Loucy (cell line): ENCODE results near the gene MAN1A2.

ENCODE experiments used
- H2AFZ ChIP-seq: fragments of 200-600 bp; sonication (generic); 2 replicates; pipeline ENCODE4 v1.6.0; 2016; ENCODE audit warnings: antibody characterized with exemption, mild to moderate bottlenecking, low read length, moderate library complexity
- H3F3A ChIP-seq: fragments of 200-600 bp; 2 replicates; pipeline ENCODE4 v1.6.0; 2016; ENCODE audit warnings: antibody characterized with exemption, low read depth, mild to moderate bottlenecking
- H3K27me3 ChIP-seq: fragments of 200-600 bp; sonication (generic); 2 replicates; pipeline ENCODE4 v1.6.1; 2014; ENCODE audit warnings: low read length, mild to moderate bottlenecking; ENCODE audit not compliant: insufficient read depth, poor library complexity, severe bottlenecking
- H3K36me3 ChIP-seq: fragments of 200-600 bp; sonication (generic); 2 replicates; pipeline ENCODE4 v1.6.1; 2016; ENCODE audit warnings: low read length; ENCODE audit not compliant: insufficient read depth
- H3K4me1 ChIP-seq: fragments of 200-600 bp; sonication (generic); 2 replicates; pipeline ENCODE4 v1.5.1; 2014; ENCODE audit warnings: low read length, mild to moderate bottlenecking; ENCODE audit not compliant: insufficient read depth, poor library complexity, severe bottlenecking
- H3K4me2 ChIP-seq: fragments of 200-600 bp; sonication (generic); 2 replicates; pipeline ENCODE4 v1.6.0; 2014; ENCODE audit warnings: antibody characterized with exemption, low read length, low read depth, mild to moderate bottlenecking; ENCODE audit not compliant: poor library complexity, severe bottlenecking
- H3K4me3 ChIP-seq: fragments of 200-600 bp; sonication (generic); 2 replicates; pipeline ENCODE4 v1.5.1; 2014; ENCODE audit warnings: low read length, mild to moderate bottlenecking, mixed read lengths; ENCODE audit not compliant: poor library complexity, severe bottlenecking
- H3K79me2 ChIP-seq: fragments of 200-600 bp; sonication (generic); 2 replicates; pipeline ENCODE4 v1.6.1; 2014; ENCODE audit warnings: low read length; ENCODE audit not compliant: insufficient read depth
- H3K9ac ChIP-seq: fragments of 200-600 bp; sonication (generic); 2 replicates; pipeline ENCODE4 v1.6.0; 2014; ENCODE audit warnings: mild to moderate bottlenecking, low read depth, low read length, moderate library complexity; ENCODE audit not compliant: poor library complexity, severe bottlenecking
- H3K9me2 ChIP-seq: fragments of 200-600 bp; sonication (generic); replicated peaks from 2 replicates; pipeline ENCODE4 v1.6.1; 2016; ENCODE audit warnings: low read depth, low read length, mixed read lengths
- H3K9me3 ChIP-seq: fragments of 200-600 bp; sonication (generic); 2 replicates; pipeline ENCODE4 v1.6.1; 2014; ENCODE audit warnings: mild to moderate bottlenecking, antibody characterized with exemption, low read length, low read depth; ENCODE audit not compliant: insufficient read depth
- H4K20me1 ChIP-seq: fragments of 200-600 bp; sonication (generic); 2 replicates; pipeline ENCODE4 v1.6.0; 2014; ENCODE audit warnings: antibody characterized with exemption, low read length, mild to moderate bottlenecking; ENCODE audit not compliant: insufficient read depth, poor library complexity, severe bottlenecking
- EZH2phosphoT487 ChIP-seq: fragments of 200-600 bp; IDR thresholded peaks from 2 replicates; pipeline ENCODE4 v1.6.1; 2018; ENCODE audit warnings: antibody characterized with exemption, mild to moderate bottlenecking, moderate library complexity, borderline replicate concordance
- TF ChIP-seq, protein P1 (sequence below): fragments of 200-600 bp; sonication (generic); conservative IDR thresholded peaks from 2 replicates; pipeline ENCODE4 v1.5.1; 2014; ENCODE audit warnings: mild to moderate bottlenecking, antibody characterized with exemption, low read length

The MAN1A2 gene

DNA sequence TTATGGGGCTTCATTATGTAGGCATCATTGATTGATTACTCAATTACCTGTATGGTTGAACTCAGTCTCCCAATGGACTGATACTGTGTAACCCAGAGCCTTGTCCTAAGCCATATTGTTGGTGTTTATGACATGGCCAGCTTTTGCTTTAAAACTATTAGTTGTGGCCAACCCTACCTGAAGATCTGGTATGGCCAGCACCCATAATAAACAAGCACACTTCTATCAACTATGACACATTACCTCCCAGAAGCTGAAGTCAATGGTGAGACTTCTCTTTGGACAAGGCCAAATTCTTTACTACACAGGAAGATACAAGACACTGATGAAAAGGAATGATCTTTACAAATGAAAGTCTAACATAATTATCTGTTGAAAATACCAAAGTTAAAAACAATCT lies 28.8 kb downstream of the MAN1A2 start:
- H3K9ac ChIP-seq = no peak overlapping the region
- H3F3A ChIP-seq = no peaks in the 10 kb centered on the region
- H3K27me3 ChIP-seq = no peaks in the 10 kb centered on the region
- H3K4me2 ChIP-seq = no peak overlapping the region
- H4K20me1 ChIP-seq = no peaks in the 10 kb centered on the region
- no peak for TF ChIP-seq EZH2phosphoT487
- TF ChIP-seq, protein P1, sequence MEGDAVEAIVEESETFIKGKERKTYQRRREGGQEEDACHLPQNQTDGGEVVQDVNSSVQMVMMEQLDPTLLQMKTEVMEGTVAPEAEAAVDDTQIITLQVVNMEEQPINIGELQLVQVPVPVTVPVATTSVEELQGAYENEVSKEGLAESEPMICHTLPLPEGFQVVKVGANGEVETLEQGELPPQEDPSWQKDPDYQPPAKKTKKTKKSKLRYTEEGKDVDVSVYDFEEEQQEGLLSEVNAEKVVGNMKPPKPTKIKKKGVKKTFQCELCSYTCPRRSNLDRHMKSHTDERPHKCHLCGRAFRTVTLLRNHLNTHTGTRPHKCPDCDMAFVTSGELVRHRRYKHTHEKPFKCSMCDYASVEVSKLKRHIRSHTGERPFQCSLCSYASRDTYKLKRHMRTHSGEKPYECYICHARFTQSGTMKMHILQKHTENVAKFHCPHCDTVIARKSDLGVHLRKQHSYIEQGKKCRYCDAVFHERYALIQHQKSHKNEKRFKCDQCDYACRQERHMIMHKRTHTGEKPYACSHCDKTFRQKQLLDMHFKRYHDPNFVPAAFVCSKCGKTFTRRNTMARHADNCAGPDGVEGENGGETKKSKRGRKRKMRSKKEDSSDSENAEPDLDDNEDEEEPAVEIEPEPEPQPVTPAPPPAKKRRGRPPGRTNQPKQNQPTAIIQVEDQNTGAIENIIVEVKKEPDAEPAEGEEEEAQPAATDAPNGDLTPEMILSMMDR = no peak
- no peak overlapping the region for H3K4me3 ChIP-seq
- no peaks in the 10 kb centered on the region for H3K9me3 ChIP-seq
- H3K79me2 ChIP-seq = peaks cover 93% of the 10 kb centered on the region
- H3K4me1 ChIP-seq = peaks cover 25% of the 10 kb centered on the region
- H2AFZ ChIP-seq = no peak overlapping the region
- no peaks in the 10 kb centered on the region for H3K36me3 ChIP-seq
- no peaks in the 10 kb centered on the region for H3K9me2 ChIP-seq

DNA sequence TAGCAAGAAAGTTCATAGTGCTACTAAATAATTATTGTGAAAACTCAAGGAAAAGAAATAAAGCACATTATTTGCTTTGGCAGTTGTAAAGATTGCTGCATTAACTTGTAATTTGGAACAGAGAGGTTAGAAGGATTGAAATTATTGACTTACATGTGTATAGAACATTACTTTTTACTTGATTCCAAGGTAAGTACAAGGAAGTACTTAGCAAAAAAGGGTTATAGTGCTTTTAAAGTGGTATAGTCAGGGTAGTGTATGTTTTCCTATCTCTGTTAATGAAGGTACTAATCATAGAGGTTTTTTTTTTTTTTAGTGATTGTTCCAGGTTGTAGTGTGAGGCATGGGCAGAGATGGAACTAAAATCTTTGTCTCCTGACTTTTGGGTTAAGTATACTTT lies 29.4 kb downstream of the MAN1A2 start:
- Histone ChIP-seq H3K9ac (no peak overlapping the region), H3K9me3 (no peaks in the 10 kb centered on the region), H3K4me1 (peaks cover 25% of the 10 kb centered on the region), H3K79me2 (peaks cover 91% of the 10 kb centered on the region), H3K4me3 (no peak overlapping the region), H2AFZ (no peak overlapping the region), H3K9me2 (no peaks in the 10 kb centered on the region), H3K36me3 (no peaks in the 10 kb centered on the region), H3F3A (no peaks in the 10 kb centered on the region), H3K4me2 (no peak overlapping the region), H3K27me3 (no peaks in the 10 kb centered on the region), H4K20me1 (no peaks in the 10 kb centered on the region)
- TF ChIP-seq EZH2phosphoT487 = no peak
- TF ChIP-seq, protein P1 = no peak

DNA sequence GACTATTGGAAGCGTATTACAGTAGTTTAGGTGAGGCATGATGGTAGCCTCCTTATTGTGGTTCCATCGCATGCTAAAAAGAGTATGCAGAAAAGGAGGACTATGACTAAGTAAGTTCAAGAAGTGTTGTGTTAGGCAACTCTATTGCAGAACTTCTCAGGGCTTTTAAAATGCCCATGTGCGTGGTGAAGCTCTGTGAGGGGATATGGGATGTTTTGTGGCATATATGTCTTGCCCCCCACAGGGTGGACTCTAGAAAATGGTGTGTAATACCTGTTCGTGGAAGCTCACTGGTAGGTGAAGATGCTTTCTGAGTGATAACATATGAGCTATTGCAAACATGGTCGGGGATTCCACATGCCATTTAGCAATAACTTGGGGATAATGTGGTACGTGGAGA lies 31.7 kb downstream of the MAN1A2 start:
- Histone ChIP-seq H3K9me2 (no peaks in the 10 kb centered on the region), H3K4me2 (no peak overlapping the region), H2AFZ (no peak overlapping the region), H3K36me3 (peaks cover 19% of the 10 kb centered on the region), H3K79me2 (peaks cover 79% of the 10 kb centered on the region), H3K27me3 (no peaks in the 10 kb centered on the region), H3K4me3 (no peak overlapping the region), H3K9ac (no peak overlapping the region), H4K20me1 (no peaks in the 10 kb centered on the region), H3F3A (no peaks in the 10 kb centered on the region), H3K9me3 (peaks cover 9% of the 10 kb centered on the region; the same call in 1 of the 2 replicates), H3K4me1 (peaks cover 15% of the 10 kb centered on the region)
- TF ChIP-seq, protein P1 = no peak
- TF ChIP-seq EZH2phosphoT487 = no peak
